ENCODE measurements around the gene RNF167.
A peak's percentile ranks its signal among the peaks of the same experiment; 100 is the strongest.

The RNF167 gene

DNA sequence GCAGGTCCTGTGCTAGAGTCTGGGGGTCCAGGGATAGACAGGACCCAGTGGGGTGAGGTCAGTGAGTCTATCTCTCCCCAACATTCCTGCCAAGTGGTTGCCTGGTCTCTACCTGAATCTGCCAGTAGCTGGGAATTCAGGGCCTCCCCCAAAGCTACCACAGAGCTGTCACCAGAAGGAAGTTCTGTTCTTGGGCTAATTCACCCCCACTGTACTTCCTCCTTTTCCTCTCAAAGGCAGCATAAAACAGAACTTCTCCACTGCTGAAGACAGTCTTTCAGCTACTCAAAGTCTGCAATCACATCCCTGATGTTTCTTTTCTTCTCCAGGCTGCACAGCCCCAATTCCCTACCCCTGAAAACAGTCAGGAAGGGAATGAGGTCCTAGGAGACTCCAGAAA is 38.7 kb downstream of the RNF167 start:
- DNase-seq (ENCODE audit: low read depth): no peak

DNA sequence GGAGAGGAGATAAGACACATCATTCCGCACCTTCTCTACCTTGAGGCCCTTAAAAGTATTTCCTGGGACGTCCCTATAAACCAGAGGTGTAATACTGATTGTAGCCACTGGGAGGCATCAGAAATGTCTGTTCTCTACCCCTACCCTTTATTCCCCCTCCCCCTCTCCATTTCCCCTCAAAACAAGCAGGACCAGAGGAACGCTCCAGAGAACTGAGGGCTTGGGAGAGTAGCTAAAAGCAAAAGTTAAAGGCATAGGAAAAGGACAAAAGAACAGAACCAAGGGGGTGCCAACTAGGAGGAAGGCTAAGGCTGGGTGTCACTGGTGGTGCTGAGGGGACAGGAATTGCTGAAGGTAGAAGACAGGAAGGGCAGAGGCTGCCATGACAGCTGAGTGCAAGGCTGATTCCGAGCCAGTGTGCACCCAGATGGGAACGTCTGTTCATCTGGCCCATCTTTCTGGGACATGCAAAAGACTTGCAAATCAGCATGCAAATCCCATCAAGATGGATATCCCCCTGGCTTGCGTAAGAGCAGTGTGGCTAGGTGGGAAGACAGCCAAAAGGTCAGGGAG is 40.7 kb downstream of the RNF167 start:
- DNase-seq (ENCODE audit: low read depth): no peak

DNA sequence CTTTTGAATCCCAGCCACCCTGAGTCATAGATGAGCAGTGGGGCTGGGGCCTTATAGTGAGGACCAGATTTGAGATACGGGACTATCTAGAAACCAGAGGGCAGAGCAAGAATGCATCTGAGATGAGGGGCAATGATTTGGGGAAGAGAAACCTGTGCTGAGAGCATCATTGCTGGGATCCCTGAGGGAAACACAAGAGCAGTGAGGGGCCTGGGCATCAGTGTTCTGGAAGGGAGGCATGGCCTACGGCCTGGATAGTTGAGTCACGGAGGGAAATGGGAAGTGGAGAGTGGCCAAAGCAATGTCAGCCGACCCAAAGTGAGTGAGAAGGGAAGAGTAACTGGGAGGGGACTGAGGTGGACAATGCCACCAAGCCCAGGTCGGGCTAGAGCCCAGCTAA is 42.2 kb downstream of the RNF167 start:
- no peak for DNase-seq (ENCODE audit: low read depth)

DNA sequence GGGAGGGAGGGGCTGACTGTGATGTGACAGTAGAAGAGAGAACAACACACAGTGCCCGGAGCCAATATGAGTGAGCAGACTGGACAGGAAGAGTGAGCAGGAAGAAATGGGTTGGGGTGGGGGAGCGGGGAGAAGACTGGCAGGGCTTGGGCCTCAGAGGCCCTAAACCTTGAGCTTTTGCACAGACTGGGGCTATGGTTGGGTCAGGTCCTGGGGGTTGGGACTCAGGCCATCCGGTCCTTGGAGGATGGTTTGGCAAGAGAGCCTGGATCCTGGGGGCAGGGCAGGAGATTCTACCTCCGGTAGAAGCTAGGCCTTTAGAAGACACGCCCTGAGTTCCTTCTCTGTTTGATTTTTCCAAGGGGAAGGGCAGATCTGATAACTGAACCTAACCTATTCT is 46.3 kb downstream of the RNF167 start:
- DNase-seq (ENCODE audit: low read depth): no peak

DNA sequence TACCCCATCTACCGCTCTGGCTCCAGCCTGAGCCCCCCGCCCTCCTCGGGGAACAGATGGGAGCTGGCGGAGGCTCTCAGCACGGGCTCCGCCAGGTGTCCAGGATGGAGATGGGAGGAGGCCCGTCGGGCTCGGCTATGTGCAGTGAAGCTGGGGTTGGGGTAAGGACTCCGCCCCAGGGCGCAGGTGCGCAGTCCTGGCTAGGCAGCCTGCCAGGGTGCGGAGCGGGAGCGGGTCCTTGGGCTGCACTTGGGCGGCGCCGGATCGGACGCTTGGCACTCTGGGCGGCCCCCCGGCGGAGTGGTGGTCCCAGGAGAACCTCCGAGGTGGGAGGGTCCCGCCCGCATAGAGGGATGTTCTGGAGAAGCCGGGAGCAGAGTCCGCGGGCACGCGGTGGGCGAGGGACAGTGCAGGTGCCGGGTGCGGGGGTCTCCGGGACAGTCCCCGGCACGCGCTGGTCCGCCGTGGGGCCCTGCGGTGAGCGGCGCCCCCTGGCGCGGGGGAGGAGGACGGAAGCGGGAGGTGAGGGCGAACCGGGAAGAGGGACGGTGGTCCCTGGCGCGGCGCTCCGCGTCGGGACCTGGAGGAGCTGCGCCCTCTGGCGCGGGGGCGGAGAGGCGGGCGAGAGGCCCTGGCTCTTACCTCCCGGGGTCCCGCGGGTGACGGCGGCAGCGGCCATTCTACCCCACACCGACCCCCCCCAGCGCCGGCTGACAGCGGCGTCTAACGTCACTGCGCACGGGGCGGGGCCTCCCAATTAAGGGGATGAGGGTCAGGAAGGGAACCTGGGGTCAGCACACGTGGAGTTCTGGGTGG is 47.1 kb downstream of the RNF167 start, which contains the start of gene CAMTA2:
Gene CAMTA2 (minus strand): TSS at position 725 of the 816 bp plus-strand sequence. CDS start 1,453 bp downstream, outside the sequence.
- DNase-seq (ENCODE audit: low read depth): peak; percentile 75

DNA sequence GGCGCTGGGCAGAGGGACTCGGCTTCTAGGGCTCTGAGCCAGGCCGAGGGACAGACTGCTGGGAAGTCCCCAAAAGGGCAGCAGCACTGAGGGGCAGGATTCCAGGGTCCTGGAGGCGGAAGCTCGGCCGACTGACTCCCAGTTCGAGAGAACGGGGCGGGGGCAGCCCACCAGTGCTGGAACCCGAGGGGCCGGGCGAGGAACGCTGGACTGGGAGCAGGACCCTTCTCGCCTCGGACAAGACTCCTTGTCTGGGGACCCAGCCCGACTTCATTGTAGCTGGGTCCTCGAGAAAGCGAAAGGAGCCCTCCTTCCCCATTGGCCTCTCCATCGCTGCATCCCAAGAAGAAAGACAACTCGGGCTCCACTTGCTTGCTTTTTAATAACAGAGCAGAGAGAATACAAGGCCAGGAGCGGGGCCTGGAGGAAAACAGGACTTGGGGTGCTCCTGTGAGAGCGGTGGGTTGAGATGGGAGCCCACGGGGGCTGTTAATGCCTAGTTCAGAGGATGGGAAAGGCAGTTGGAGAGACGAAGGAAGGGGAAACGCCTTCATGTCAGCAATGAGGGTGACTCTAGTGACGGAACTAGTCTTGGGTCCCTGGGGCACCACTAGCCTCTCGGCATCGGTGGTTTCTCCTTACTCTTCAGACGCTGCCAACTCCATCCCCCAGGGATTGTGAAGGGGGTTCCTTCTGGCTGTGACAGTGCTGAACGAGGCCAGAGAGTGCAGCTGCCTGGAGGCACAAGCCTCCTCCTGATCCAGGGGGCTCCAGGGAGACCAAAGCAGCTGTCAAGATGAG is 47.9 kb downstream of the RNF167 start:
- no peak for DNase-seq (ENCODE audit: low read depth)

DNA sequence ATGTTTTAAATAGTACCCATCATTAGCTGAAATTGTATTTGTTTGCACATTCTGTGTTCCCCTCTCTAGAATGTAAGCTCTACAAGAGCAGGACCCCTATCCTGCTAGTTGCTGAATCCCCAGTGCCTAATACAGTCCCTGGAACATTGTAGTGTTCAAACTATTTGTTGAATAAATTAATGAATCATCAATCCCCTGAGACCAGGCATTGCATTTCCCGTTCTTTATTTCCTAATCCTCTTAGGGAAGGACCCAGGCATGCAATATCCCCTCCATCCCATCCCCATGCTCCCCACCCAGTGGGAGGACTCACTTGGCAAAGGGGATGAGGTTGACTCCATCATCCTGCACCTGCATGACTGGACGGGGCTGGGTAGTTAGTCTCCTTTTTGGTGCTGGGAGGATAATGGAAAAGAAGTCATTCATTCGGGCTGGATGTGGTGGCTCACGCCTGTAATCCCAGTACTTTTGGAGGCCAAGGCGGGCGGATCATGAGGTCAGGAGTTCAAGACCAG is 54.1 kb downstream of the RNF167 start:
- DNase-seq (ENCODE audit: low read depth): no peak

Data from CMK (cell line).